ENCODE data around the gene EPS8L2. TPM values are rescaled to one million over a fixed set of nuclear protein-coding genes. Genes with fewer than 3 reads are reported as not detected.
A peak's percentile ranks its signal among the peaks of the same experiment; 100 is the strongest.

Gene EPS8L2
- total and polyA plus RNA-seq, 2 of the 13 experiments (the other 11 are each of a cell fraction or from before 2014, with no cell fraction given): 89.3 to 416 TPM

DNA sequence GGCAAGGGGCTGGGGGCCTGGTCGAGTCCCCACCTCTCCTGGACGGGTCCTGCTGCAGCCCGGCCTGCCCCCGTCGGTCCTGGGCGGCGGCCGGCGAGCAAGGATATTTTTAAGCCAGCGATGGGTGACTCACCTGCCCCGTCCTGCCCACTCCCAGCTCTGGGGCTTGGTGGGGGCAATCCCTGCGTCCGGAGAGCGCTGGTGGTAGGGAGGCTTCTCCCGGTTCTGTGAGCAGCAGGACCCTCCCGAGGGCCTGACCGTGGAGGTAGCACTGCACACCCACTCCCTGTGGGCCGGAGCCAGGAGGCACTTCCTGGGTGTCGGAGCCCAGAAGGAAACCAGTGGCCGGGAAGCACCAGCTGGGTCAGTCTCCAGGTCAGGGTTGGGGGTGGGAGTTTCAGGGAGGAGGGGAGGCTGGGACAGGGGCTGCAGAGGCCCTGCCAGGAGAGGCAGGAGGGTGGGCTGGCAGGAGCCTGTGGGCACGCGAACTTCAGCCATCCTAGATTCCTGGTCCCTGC is 467 bp downstream of the EPS8L2 start:
- peaks cover 44% of the 10 kb centered on the region for H3K79me2 ChIP-seq (ENCODE audit: insufficient read depth, low read length)
- CTCF ChIA-PET (ENCODE audit: low intra/inter-chr PET ratio, low total read pairs): no interaction called here
- 0% methylated on average over 2 of the region's 22 CpGs for WGBS (ENCODE audit: low lambda C conversion rate)
- no peak; the same call in 2 of the 3 replicates for ATAC-seq
- peak overlapping the region; percentile 96 for H3K27ac ChIP-seq (ENCODE audit: extremely low read length, insufficient read depth, low read length)
- H2AFZ ChIP-seq (ENCODE audit: low read length): no peak overlapping the region
- 0 out of 2 replicates have a peak, but pooled peaks cover 5% of the 10 kb centered on the region for H4K20me1 ChIP-seq (ENCODE audit: insufficient read depth, low read length)
- peak overlapping the region; percentile 92 for H3K9ac ChIP-seq (ENCODE audit: insufficient read depth, low read depth, low read length)
- POLR2A ChIA-PET: interaction anchor here (0.6 to 7.9 kb wide), 24 partner anchors 9 to 1282 kb away, joined by 3 to 203 read pairs (median 5); partner anchors contain the start of genes DEAF1, HRAS, LMNTD2 and PHRF1
- BruUV-seq (replicated peaks): TSS peak; percentile 51
- FAIRE-seq: no peak
- in situ Hi-C loops (cut with HindIII; ENCODE audit: extremely low pct_ligation_motif_present, low pct_unique_long_range_greater_than_20kb) (no loop called here), intact Hi-C loops (cut with micrococcal nuclease; ENCODE audit: unreplicated experiment) (loop anchor here (2.0 to 10.0 kb wide), 2 partner anchors 22 to 52 kb away; no protein-coding TSS in a partner anchor)
- no peaks in the 10 kb centered on the region for H3K9me3 ChIP-seq (ENCODE audit: low read length)
- DNase-seq (ENCODE audit: low spot score): no peak
- peak overlapping the region; percentile 83 for H3K4me2 ChIP-seq (ENCODE audit: low read depth, low read length)
- H3K27me3 ChIP-seq (ENCODE audit: control insufficient read depth in 1 of 2, insufficient read depth in 2 of 2, low read length in 2 of 2): no peaks in the 10 kb centered on the region; a peak in 1 of 5 replicates
- H3K4me1 ChIP-seq (ENCODE audit: insufficient read depth, low read length): peaks cover 74% of the 10 kb centered on the region
- H3K36me3 ChIP-seq (replicated peaks in 1 of 2; ENCODE audit: control insufficient read depth in 1 of 2, insufficient read depth in 2 of 2, low read length in 2 of 2): peaks cover 2 to 8% of the 10 kb centered on the region in 2 experiments; a peak in 4 of 5 replicates
- peak overlapping the region; percentile 94 to 97 (median 96) for H3K4me3 ChIP-seq (replicated peaks in 1 of 3; ENCODE audit: insufficient read depth in 1 of 3, low read depth in 2 of 3, low read length in 3 of 3)
- TF ChIP-seq KLF16 (CRISPR knock-in tag; IDR thresholded peaks at IDR 0.05) (0 out of 4 replicates have a peak, but pooled peaks of 1 of the 2 experiments have one; percentile 16), ZFP36L2 (CRISPR knock-in tag; IDR thresholded peaks at IDR 0.05) (0 out of 2 replicates have a peak, but pooled peaks have one; percentile 9), ZNF430 (CRISPR knock-in tag; IDR thresholded peaks at IDR 0.05) (no peak), ZMYM3 (CRISPR knock-in tag; IDR thresholded peaks at IDR 0.05) (no peak), RFXAP (CRISPR knock-in tag; IDR thresholded peaks at IDR 0.05; ENCODE audit: borderline replicate concordance) (0 out of 2 replicates have a peak, but pooled peaks have one; percentile 9), ZSCAN30 (CRISPR knock-in tag; IDR thresholded peaks at IDR 0.05) (no peak), AGO2 (optimal IDR thresholded peaks at IDR 0.05; ENCODE audit: low read depth, low read length) (peak; percentile 93), RBFOX2 (IDR thresholded peaks at IDR 0.05; ENCODE audit: low read depth, low read length) (peak; percentile 68), EED (CRISPR knock-in tag; IDR thresholded peaks at IDR 0.05) (0 out of 2 replicates have a peak, but pooled peaks have one; percentile 22), ZKSCAN5 (CRISPR knock-in tag; IDR thresholded peaks at IDR 0.05) (peak; percentile 33; the same call in 1 of the 2 replicates), EP300 (IDR thresholded peaks at IDR 0.05; ENCODE audit: low read depth in 2 of 2, low read length in 2 of 2) (0 out of 4 replicates have a peak, but pooled peaks of 1 of the 2 experiments have one; percentile 26), EP300 (CRISPR knock-in tag; IDR thresholded peaks at IDR 0.05; ENCODE audit: borderline replicate concordance) (peak; percentile 19; the same call in 1 of the 2 replicates)
- TF ChIP-seq, protein P1, sequence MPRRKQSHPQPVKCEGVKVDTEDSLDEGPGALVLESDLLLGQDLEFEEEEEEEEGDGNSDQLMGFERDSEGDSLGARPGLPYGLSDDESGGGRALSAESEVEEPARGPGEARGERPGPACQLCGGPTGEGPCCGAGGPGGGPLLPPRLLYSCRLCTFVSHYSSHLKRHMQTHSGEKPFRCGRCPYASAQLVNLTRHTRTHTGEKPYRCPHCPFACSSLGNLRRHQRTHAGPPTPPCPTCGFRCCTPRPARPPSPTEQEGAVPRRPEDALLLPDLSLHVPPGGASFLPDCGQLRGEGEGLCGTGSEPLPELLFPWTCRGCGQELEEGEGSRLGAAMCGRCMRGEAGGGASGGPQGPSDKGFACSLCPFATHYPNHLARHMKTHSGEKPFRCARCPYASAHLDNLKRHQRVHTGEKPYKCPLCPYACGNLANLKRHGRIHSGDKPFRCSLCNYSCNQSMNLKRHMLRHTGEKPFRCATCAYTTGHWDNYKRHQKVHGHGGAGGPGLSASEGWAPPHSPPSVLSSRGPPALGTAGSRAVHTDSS (CRISPR knock-in tag; conservative IDR thresholded peaks at IDR 0.05): no peak
- TF ChIP-seq, protein P2, sequence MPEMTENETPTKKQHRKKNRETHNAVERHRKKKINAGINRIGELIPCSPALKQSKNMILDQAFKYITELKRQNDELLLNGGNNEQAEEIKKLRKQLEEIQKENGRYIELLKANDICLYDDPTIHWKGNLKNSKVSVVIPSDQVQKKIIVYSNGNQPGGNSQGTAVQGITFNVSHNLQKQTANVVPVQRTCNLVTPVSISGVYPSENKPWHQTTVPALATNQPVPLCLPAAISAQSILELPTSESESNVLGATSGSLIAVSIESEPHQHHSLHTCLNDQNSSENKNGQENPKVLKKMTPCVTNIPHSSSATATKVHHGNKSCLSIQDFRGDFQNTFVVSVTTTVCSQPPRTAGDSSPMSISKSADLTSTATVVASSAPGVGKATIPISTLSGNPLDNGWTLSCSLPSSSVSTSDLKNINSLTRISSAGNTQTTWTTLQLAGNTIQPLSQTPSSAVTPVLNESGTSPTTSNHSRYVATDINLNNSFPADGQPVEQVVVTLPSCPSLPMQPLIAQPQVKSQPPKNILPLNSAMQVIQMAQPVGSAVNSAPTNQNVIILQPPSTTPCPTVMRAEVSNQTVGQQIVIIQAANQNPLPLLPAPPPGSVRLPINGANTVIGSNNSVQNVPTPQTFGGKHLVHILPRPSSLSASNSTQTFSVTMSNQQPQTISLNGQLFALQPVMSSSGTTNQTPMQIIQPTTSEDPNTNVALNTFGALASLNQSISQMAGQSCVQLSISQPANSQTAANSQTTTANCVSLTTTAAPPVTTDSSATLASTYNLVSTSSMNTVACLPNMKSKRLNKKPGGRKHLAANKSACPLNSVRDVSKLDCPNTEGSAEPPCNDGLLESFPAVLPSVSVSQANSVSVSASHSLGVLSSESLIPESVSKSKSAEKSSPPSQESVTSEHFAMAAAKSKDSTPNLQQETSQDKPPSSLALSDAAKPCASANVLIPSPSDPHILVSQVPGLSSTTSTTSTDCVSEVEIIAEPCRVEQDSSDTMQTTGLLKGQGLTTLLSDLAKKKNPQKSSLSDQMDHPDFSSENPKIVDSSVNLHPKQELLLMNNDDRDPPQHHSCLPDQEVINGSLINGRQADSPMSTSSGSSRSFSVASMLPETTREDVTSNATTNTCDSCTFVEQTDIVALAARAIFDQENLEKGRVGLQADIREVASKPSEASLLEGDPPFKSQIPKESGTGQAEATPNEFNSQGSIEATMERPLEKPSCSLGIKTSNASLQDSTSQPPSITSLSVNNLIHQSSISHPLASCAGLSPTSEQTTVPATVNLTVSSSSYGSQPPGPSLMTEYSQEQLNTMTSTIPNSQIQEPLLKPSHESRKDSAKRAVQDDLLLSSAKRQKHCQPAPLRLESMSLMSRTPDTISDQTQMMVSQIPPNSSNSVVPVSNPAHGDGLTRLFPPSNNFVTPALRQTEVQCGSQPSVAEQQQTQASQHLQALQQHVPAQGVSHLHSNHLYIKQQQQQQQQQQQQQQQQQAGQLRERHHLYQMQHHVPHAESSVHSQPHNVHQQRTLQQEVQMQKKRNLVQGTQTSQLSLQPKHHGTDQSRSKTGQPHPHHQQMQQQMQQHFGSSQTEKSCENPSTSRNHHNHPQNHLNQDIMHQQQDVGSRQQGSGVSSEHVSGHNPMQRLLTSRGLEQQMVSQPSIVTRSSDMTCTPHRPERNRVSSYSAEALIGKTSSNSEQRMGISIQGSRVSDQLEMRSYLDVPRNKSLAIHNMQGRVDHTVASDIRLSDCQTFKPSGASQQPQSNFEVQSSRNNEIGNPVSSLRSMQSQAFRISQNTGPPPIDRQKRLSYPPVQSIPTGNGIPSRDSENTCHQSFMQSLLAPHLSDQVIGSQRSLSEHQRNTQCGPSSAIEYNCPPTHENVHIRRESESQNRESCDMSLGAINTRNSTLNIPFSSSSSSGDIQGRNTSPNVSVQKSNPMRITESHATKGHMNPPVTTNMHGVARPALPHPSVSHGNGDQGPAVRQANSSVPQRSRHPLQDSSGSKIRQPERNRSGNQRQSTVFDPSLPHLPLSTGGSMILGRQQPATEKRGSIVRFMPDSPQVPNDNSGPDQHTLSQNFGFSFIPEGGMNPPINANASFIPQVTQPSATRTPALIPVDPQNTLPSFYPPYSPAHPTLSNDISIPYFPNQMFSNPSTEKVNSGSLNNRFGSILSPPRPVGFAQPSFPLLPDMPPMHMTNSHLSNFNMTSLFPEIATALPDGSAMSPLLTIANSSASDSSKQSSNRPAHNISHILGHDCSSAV (CRISPR knock-in tag; IDR thresholded peaks at IDR 0.05; ENCODE audit: borderline replicate concordance): no peak

Measured in HepG2 (cell line).